Panc1 (cell line): ENCODE data around the gene IL36B.

ENCODE experiments used
- CTCF ChIP-seq: fragments of 450-650 bp; IDR thresholded peaks from 2 replicates; pipeline ENCODE4 v1.5.1; 2017; ENCODE audit warnings: mild to moderate bottlenecking
- POLR2AphosphoS5 ChIP-seq: IDR thresholded peaks from 2 replicates; pipeline ENCODE4 v1.6.1; 2012; ENCODE audit warnings: mild to moderate bottlenecking, low read depth, low read length, moderate library complexity
- REST ChIP-seq, 2 experiments: IDR thresholded peaks; 2 replicates each; pipeline ENCODE4 v1.6.1; 2011 to 2012; ENCODE audit warnings: low read depth in 2 of 2, control low read depth in 1 of 2, low read length in 1 of 2, mild to moderate bottlenecking in 1 of 2, moderate library complexity in 1 of 2; ENCODE audit not compliant: insufficient read depth in 1 of 2

- TF ChIP-seq CTCF (no peak), POLR2AphosphoS5 (no peak), REST (IDR thresholded peaks at IDR 0.05; ENCODE audit: insufficient read depth in 1 of 2, low read depth in 2 of 2, low read length in 1 of 2) (no peak)
These were observed 32.9 kb upstream of the IL36B start for GRCh38 chr2:113085542-113085941.
